B cell (primary cell): ENCODE results near the gene PRKN.

Source experiments
- EZH2 ChIP-seq: IDR thresholded peaks from 2 replicates; pipeline ENCODE4 v1.6.1; 2012; ENCODE audit warnings: borderline replicate concordance, low read depth, mild to moderate bottlenecking, moderate library complexity, low read length; ENCODE audit not compliant: insufficient read depth, poor library complexity, severe bottlenecking
- TF ChIP-seq, protein P1 (sequence below): fragments of 200-600 bp; IDR thresholded peaks from one replicate; pipeline ENCODE4 v1.8.0; 2022; ENCODE audit warnings: antibody characterized with exemption, mild to moderate bottlenecking

DNA sequence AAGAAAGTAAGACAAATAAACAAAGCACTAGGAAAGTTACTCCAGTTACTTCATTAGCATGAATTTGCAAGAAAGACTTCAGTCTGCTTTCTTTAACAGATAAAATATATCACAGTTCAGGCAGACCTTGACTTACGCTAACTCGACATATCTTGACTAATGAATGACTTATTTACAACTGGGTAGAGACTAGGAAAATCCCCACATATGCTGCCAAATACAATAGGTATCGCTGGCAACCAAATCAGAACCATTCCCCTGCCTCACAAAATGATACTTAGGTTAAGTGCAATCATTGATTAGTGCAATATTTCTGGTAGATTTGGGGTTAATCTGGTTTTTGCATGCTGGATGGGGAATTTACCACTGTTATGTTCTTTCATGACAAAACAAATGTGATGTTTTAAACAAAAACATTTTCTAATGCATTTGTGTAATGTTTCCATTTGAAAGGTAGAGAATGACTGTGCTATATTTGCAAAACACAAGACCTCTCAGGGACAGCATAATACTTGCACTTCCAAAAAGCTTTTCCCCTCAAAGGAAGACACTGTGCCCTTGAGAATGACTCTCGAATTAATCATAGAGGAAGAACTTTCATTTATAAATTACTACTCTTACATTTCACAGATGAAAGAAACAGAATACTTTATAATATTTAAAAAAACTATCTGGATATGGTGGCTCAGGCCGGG, 101.6 kb downstream of the PRKN start:
- TF ChIP-seq, protein P1, sequence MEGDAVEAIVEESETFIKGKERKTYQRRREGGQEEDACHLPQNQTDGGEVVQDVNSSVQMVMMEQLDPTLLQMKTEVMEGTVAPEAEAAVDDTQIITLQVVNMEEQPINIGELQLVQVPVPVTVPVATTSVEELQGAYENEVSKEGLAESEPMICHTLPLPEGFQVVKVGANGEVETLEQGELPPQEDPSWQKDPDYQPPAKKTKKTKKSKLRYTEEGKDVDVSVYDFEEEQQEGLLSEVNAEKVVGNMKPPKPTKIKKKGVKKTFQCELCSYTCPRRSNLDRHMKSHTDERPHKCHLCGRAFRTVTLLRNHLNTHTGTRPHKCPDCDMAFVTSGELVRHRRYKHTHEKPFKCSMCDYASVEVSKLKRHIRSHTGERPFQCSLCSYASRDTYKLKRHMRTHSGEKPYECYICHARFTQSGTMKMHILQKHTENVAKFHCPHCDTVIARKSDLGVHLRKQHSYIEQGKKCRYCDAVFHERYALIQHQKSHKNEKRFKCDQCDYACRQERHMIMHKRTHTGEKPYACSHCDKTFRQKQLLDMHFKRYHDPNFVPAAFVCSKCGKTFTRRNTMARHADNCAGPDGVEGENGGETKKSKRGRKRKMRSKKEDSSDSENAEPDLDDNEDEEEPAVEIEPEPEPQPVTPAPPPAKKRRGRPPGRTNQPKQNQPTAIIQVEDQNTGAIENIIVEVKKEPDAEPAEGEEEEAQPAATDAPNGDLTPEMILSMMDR: no peak
- no peak for TF ChIP-seq EZH2
